Measurements from ENCODE around the gene MORN4.

DNA sequence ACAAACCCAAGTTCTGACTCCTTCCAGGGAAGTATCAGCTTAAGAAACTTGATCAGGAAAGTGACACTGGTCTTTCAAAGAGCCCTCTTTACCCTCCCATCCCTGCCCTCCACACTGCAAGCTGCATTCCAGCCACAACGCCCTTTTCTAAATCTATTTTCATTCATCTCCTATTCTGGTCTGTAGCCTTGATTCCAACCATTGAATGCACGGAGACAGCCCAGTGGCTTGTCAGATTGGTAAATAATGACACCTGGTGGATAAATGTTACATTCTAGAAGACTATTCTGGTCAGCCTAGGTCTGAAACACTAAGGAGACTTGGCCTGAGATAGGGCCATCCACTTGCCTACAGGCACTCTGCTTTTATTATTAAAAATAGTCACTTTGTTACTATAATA, 20.9 kb downstream of the MORN4 start:
- no peak for TF ChIP-seq FOS (IDR thresholded peaks at IDR 0.05; ENCODE audit: borderline replicate concordance, insufficient read depth, low read length)
- TF ChIP-seq, protein P1, sequence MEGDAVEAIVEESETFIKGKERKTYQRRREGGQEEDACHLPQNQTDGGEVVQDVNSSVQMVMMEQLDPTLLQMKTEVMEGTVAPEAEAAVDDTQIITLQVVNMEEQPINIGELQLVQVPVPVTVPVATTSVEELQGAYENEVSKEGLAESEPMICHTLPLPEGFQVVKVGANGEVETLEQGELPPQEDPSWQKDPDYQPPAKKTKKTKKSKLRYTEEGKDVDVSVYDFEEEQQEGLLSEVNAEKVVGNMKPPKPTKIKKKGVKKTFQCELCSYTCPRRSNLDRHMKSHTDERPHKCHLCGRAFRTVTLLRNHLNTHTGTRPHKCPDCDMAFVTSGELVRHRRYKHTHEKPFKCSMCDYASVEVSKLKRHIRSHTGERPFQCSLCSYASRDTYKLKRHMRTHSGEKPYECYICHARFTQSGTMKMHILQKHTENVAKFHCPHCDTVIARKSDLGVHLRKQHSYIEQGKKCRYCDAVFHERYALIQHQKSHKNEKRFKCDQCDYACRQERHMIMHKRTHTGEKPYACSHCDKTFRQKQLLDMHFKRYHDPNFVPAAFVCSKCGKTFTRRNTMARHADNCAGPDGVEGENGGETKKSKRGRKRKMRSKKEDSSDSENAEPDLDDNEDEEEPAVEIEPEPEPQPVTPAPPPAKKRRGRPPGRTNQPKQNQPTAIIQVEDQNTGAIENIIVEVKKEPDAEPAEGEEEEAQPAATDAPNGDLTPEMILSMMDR (IDR thresholded peaks at IDR 0.05; ENCODE audit: extremely low read depth in 1 of 2, insufficient read depth in 1 of 2, low read depth in 1 of 2, low read length in 2 of 2), result peak in 1 of 2 donors; percentile 38
- TF ChIP-seq EZH2 (IDR thresholded peaks at IDR 0.05; ENCODE audit: borderline replicate concordance, low read depth, low read length, severe bottlenecking), result no peak
- no peak for TF ChIP-seq POLR2A (IDR thresholded peaks at IDR 0.05; ENCODE audit: low read depth, low read length)
- TF ChIP-seq POLR2AphosphoS5 (IDR thresholded peaks at IDR 0.05; ENCODE audit: insufficient read depth, low read depth, low read length), result no peak
- TF ChIP-seq GATA2 (IDR thresholded peaks at IDR 0.05; ENCODE audit: insufficient read depth, insufficient read length, low read depth, low read length), result no peak
- TF ChIP-seq JUN (IDR thresholded peaks at IDR 0.05; ENCODE audit: borderline replicate concordance, insufficient read depth, insufficient read length, low read depth), result no peak
- TF ChIP-seq, protein P2, sequence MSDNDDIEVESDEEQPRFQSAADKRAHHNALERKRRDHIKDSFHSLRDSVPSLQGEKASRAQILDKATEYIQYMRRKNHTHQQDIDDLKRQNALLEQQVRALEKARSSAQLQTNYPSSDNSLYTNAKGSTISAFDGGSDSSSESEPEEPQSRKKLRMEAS (IDR thresholded peaks at IDR 0.05; ENCODE audit: insufficient read depth, insufficient read length), result no peak

Measured in endothelial cell of umbilical vein (primary cell).